A549 (cell line): ENCODE data around the gene APBB2.

ENCODE experiments used
- CHD2 ChIP-seq: fragments of 150-350 bp; IDR thresholded peaks from 2 replicates; pipeline ENCODE4 v1.6.1; 2014; ENCODE audit warnings: low read length; ENCODE audit not compliant: partially characterized antibody
- CTCF ChIP-seq: fragments of >200 bp; sonication (Bioruptor Twin); formaldehyde crosslinking; IDR thresholded peaks from 3 replicates; pipeline ENCODE4 v1.5.1; 2016
- EP300 ChIP-seq, 2 experiments: fragments of >200 bp; sonication (Bioruptor Twin); formaldehyde crosslinking; IDR thresholded peaks; 2 replicates in 1 of 2; 3 replicates in 1 of 2; pipeline ENCODE4 v1.6.1; 2016 to 2017
- HMGXB4 ChIP-seq: fragments of 250-450 bp; sonication (Bioruptor Pico); IDR thresholded peaks from 2 replicates; pipeline ENCODE4 v1.5.0; 2021; ENCODE audit warnings: mild to moderate bottlenecking, moderate library complexity, borderline replicate concordance
- JUNB ChIP-seq: fragments of >200 bp; sonication (Bioruptor Twin); formaldehyde crosslinking; IDR thresholded peaks from 2 replicates; pipeline ENCODE4 v1.6.1; 2016
- MAZ ChIP-seq: fragments of 150-350 bp; IDR thresholded peaks from 2 replicates; pipeline ENCODE4 v1.6.1; 2014; ENCODE audit warnings: antibody characterized with exemption, low read depth, low read length, borderline replicate concordance
- RAD21 ChIP-seq, 2 experiments: fragments of >200 bp in 1 of 2; sonication (Bioruptor Twin) in 1 of 2; formaldehyde crosslinking in 1 of 2; IDR thresholded peaks in 1 of 2; conservative IDR thresholded peaks in 1 of 2; 2 replicates in 1 of 2; 3 replicates in 1 of 2; pipeline ENCODE4 v1.6.1; 2012 to 2018; ENCODE audit warnings: inconsistent platforms in 1 of 2
- RFX5 ChIP-seq: fragments of 450-650 bp; IDR thresholded peaks from 2 replicates; pipeline ENCODE4 v1.7.1; 2014; ENCODE audit warnings: antibody characterized with exemption, mild to moderate bottlenecking, moderate library complexity
- SMC3 ChIP-seq: fragments of >200 bp; sonication (Bioruptor Twin); formaldehyde crosslinking; IDR thresholded peaks from 3 replicates; pipeline ENCODE4 v1.6.1; 2018; ENCODE audit warnings: inconsistent platforms

GRCh38 chr4:41065434-41066006, 148.8 kb downstream of the APBB2 start:
- TF ChIP-seq JUNB (no peak), CTCF (no peak), RAD21 (conservative IDR thresholded peaks at IDR 0.05 in 1 of 2, IDR thresholded peaks at IDR 0.05 in 1 of 2) (no peak), CHD2 (no peak), EP300 (IDR thresholded peaks at IDR 0.05) (no peak), RFX5 (no peak), HMGXB4 (CRISPR knock-in tag) (no peak), MAZ (no peak), SMC3 (no peak)
